ENCODE results near the gene LCP1.

GRCh38 chr13:46104868-46105267, 77.1 kb downstream of the LCP1 start, which contains the start of gene CPB2:
- TF ChIP-seq, protein P1, sequence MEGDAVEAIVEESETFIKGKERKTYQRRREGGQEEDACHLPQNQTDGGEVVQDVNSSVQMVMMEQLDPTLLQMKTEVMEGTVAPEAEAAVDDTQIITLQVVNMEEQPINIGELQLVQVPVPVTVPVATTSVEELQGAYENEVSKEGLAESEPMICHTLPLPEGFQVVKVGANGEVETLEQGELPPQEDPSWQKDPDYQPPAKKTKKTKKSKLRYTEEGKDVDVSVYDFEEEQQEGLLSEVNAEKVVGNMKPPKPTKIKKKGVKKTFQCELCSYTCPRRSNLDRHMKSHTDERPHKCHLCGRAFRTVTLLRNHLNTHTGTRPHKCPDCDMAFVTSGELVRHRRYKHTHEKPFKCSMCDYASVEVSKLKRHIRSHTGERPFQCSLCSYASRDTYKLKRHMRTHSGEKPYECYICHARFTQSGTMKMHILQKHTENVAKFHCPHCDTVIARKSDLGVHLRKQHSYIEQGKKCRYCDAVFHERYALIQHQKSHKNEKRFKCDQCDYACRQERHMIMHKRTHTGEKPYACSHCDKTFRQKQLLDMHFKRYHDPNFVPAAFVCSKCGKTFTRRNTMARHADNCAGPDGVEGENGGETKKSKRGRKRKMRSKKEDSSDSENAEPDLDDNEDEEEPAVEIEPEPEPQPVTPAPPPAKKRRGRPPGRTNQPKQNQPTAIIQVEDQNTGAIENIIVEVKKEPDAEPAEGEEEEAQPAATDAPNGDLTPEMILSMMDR (IDR thresholded peaks at IDR 0.05; ENCODE audit: insufficient read depth, low read depth, low read length): no peak
- no peak for TF ChIP-seq EZH2 (IDR thresholded peaks at IDR 0.05; ENCODE audit: insufficient read depth, low read length)
